DOHH2 (cell line): Measurements from ENCODE around the gene AKR1B1.

ENCODE experiments used
- H3F3A ChIP-seq: fragments of 200-600 bp; sonication (generic), shearing (Covaris generic); 2 replicates; pipeline ENCODE4 v1.6.0; 2016; ENCODE audit warnings: antibody characterized with exemption, mild to moderate bottlenecking; ENCODE audit not compliant: control insufficient read depth, insufficient read depth
- H3K27ac ChIP-seq: fragments of 200-600 bp; sonication (generic); 2 replicates; pipeline ENCODE4 v1.5.1; 2014; ENCODE audit warnings: low read depth, mild to moderate bottlenecking, low read length, moderate library complexity
- H3K27me3 ChIP-seq: fragments of 200-600 bp; sonication (generic); 2 replicates; pipeline ENCODE4 v1.6.1; 2014; ENCODE audit warnings: mild to moderate bottlenecking, low read length, mixed read lengths; ENCODE audit not compliant: control insufficient read depth
- H3K36me3 ChIP-seq: fragments of 200-600 bp; sonication (generic); 2 replicates; pipeline ENCODE4 v1.6.1; 2014; ENCODE audit warnings: mild to moderate bottlenecking, low read length, moderate library complexity, mixed read lengths; ENCODE audit not compliant: control insufficient read depth
- H3K4me1 ChIP-seq: fragments of 200-600 bp; sonication (generic); 2 replicates; pipeline ENCODE4 v1.6.1; 2014; ENCODE audit warnings: mild to moderate bottlenecking, low read length, mixed read lengths; ENCODE audit not compliant: control insufficient read depth
- H3K4me2 ChIP-seq: fragments of 200-600 bp; sonication (generic); 2 replicates; pipeline ENCODE4 v1.6.0; 2014; ENCODE audit warnings: mild to moderate bottlenecking, low read length, moderate library complexity
- H3K4me3 ChIP-seq: fragments of 200-600 bp; sonication (generic); 2 replicates; pipeline ENCODE4 v1.5.1; 2014; ENCODE audit warnings: mild to moderate bottlenecking, low read length, mixed read lengths
- H3K79me2 ChIP-seq: fragments of 200-600 bp; sonication (generic); 2 replicates; pipeline ENCODE4 v1.6.1; 2014; ENCODE audit warnings: mild to moderate bottlenecking, low read length, mixed read lengths; ENCODE audit not compliant: control insufficient read depth
- H3K9me2 ChIP-seq: fragments of 200-600 bp; sonication (generic); replicated peaks from 2 replicates; pipeline ENCODE4 v1.6.1; 2014; ENCODE audit warnings: mild to moderate bottlenecking, low read length, mixed read lengths; ENCODE audit not compliant: control insufficient read depth
- H3K9me3 ChIP-seq: fragments of 200-600 bp; sonication (generic); 2 replicates; pipeline ENCODE4 v1.6.1; 2014; ENCODE audit warnings: antibody characterized with exemption, low read length, mixed read lengths; ENCODE audit not compliant: control insufficient read depth, insufficient read depth
- H4K20me1 ChIP-seq: fragments of 200-600 bp; sonication (generic); 2 replicates; pipeline ENCODE4 v1.6.0; 2014; ENCODE audit warnings: low read depth, mild to moderate bottlenecking, antibody characterized with exemption, low read length, moderate library complexity; ENCODE audit not compliant: control insufficient read depth, insufficient read depth
- EZH2phosphoT487 ChIP-seq: fragments of 200-600 bp; sonication (generic); IDR thresholded peaks from 2 replicates; pipeline ENCODE4 v1.6.1; 2017; ENCODE audit warnings: borderline replicate concordance, mild to moderate bottlenecking, antibody characterized with exemption, low read length, moderate library complexity, mixed read lengths
- TF ChIP-seq, protein P1 (sequence below): fragments of 200-600 bp; sonication (generic); IDR thresholded peaks from one replicate; pipeline ENCODE4 v1.5.1; 2014; ENCODE audit warnings: antibody characterized with exemption, mild to moderate bottlenecking, low read depth, low read length; ENCODE audit not compliant: poor library complexity, severe bottlenecking

AKR1B1 gene

GRCh38 chr7:134474828-134475227, 15.9 kb upstream of the AKR1B1 start:
- Histone ChIP-seq H3K4me3 (no peak overlapping the region), H3K4me1 (no peaks in the 10 kb centered on the region), H3K27me3 (no peaks in the 10 kb centered on the region), H3K9me3 (no peaks in the 10 kb centered on the region), H3F3A (no peaks in the 10 kb centered on the region), H3K79me2 (no peaks in the 10 kb centered on the region), H3K36me3 (no peaks in the 10 kb centered on the region), H3K27ac (no peak overlapping the region), H4K20me1 (no peaks in the 10 kb centered on the region), H3K9me2 (no peaks in the 10 kb centered on the region), H3K4me2 (no peak overlapping the region)
- TF ChIP-seq EZH2phosphoT487, result no peak
- TF ChIP-seq, protein P1, sequence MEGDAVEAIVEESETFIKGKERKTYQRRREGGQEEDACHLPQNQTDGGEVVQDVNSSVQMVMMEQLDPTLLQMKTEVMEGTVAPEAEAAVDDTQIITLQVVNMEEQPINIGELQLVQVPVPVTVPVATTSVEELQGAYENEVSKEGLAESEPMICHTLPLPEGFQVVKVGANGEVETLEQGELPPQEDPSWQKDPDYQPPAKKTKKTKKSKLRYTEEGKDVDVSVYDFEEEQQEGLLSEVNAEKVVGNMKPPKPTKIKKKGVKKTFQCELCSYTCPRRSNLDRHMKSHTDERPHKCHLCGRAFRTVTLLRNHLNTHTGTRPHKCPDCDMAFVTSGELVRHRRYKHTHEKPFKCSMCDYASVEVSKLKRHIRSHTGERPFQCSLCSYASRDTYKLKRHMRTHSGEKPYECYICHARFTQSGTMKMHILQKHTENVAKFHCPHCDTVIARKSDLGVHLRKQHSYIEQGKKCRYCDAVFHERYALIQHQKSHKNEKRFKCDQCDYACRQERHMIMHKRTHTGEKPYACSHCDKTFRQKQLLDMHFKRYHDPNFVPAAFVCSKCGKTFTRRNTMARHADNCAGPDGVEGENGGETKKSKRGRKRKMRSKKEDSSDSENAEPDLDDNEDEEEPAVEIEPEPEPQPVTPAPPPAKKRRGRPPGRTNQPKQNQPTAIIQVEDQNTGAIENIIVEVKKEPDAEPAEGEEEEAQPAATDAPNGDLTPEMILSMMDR, result no peak

- Histone ChIP-seq H3K4me1 (no peaks in the 10 kb centered on the region), H3K36me3 (no peaks in the 10 kb centered on the region), H3K79me2 (no peaks in the 10 kb centered on the region), H3K9me2 (no peaks in the 10 kb centered on the region), H4K20me1 (no peaks in the 10 kb centered on the region), H3K4me2 (no peak overlapping the region), H3K4me3 (no peak overlapping the region), H3K27ac (no peak overlapping the region), H3K9me3 (no peaks in the 10 kb centered on the region), H3F3A (no peaks in the 10 kb centered on the region), H3K27me3 (no peaks in the 10 kb centered on the region)
- TF ChIP-seq, protein P1, result no peak
- no peak for TF ChIP-seq EZH2phosphoT487
These were observed 15.0 kb upstream of the AKR1B1 start for GRCh38 chr7:134473861-134474291.

- Histone ChIP-seq H4K20me1 (no peaks in the 10 kb centered on the region), H3K4me1 (no peaks in the 10 kb centered on the region), H3K4me2 (no peak overlapping the region), H3K36me3 (no peaks in the 10 kb centered on the region), H3K27ac (no peak overlapping the region), H3K9me2 (no peaks in the 10 kb centered on the region), H3K9me3 (no peaks in the 10 kb centered on the region), H3K27me3 (no peaks in the 10 kb centered on the region; the same call in 1 of the 2 replicates), H3K79me2 (no peaks in the 10 kb centered on the region), H3F3A (no peaks in the 10 kb centered on the region), H3K4me3 (no peak overlapping the region)
- TF ChIP-seq EZH2phosphoT487, result no peak
These were observed 13.8 kb upstream of the AKR1B1 start for GRCh38 chr7:134472572-134473244.

- no peaks in the 10 kb centered on the region; the same call in 1 of the 2 replicates for H3K27me3 ChIP-seq
- TF ChIP-seq, protein P1, result no peak
- TF ChIP-seq EZH2phosphoT487, result no peak
- H3K27ac ChIP-seq, result no peak overlapping the region
- no peaks in the 10 kb centered on the region for H3F3A ChIP-seq
- H3K9me3 ChIP-seq, result no peaks in the 10 kb centered on the region
- H3K9me2 ChIP-seq, result no peaks in the 10 kb centered on the region
- no peaks in the 10 kb centered on the region for H4K20me1 ChIP-seq
- H3K4me3 ChIP-seq, result no peak overlapping the region
- H3K4me2 ChIP-seq, result no peak overlapping the region
- no peaks in the 10 kb centered on the region for H3K36me3 ChIP-seq
- no peaks in the 10 kb centered on the region for H3K4me1 ChIP-seq
- no peaks in the 10 kb centered on the region for H3K79me2 ChIP-seq
These were observed 12.0 kb upstream of the AKR1B1 start for GRCh38 chr7:134470864-134471263.
